K562 (cell line): ENCODE data around the gene MEIG1. TPM values are rescaled to one million over a fixed set of nuclear protein-coding genes. Genes with fewer than 3 reads are reported as not detected.
A peak's percentile ranks its signal among the peaks of the same experiment; 100 is the strongest.

Experiments
- ATAC-seq: fragments of 200-7000 bp; cut with Tn5 transposase; 3 replicates; pipeline ENCODE4 v1.9.1; 2020; ENCODE audit warnings: moderate library complexity
- BruUV-seq: library from RNA; stranded (reverse); fragments of 400-500 nt; replicated peaks from 2 replicates; lab custom pipeline; 2021; lab: Mats Ljungman, UMichigan
- CTCF ChIA-PET: fragments of 300-600 bp; formaldehyde crosslinking; extraction: SDS; loops from one replicate; lab custom pipeline; 2021; ENCODE audit warnings: low intra/inter-chr PET ratio; lab: Yijun Ruan, JAX
- POLR2A ChIA-PET: fragments of 300-600, 350-650 bp; sonication (Branson Sonifier 250); formaldehyde crosslinking; extraction: SDS; loops from one replicate; lab custom pipeline; 2021; ENCODE audit warnings: antibody characterized with exemption, inconsistent platforms; lab: Yijun Ruan, JAX
- DNase-seq, 4 experiments: peaks; one replicate each; pipeline versions ENCODE4 v3.0.0 to v3.0.0-alpha.2; 2011 to 2018; ENCODE audit warnings: low spot score in 3 of 4, mixed read lengths in 3 of 4; ENCODE audit errors: extremely low read depth in 1 of 4
- FAIRE-seq: peaks from 2 replicates; lab custom pipeline; 2011; peaks lifted over from hg19 to GRCh38; lab: Jason Lieb, UNC
- H2AFZ ChIP-seq: 2 replicates; pipeline ENCODE4 v1.6.0; 2011; ENCODE audit warnings: low read depth, low read length, control low read depth, inconsistent platforms
- H3K27ac ChIP-seq: fragments of 200-600 bp; 3 replicates; pipeline ENCODE4 v1.8.0; 2011; ENCODE audit warnings: low read depth, mild to moderate bottlenecking, control low read depth, inconsistent platforms, low read length, moderate library complexity, mixed read lengths; ENCODE audit errors: extremely low read depth
- H3K27me3 ChIP-seq, 2 experiments: fragments of 300-600 bp in 1 of 2; 2 replicates in 1 of 2; 3 replicates in 1 of 2; pipeline versions ENCODE4 v1.6.0 to v1.8.0; 2011; ENCODE audit warnings: inconsistent platforms in 2 of 2, low read length in 2 of 2, mild to moderate bottlenecking in 1 of 2, mixed read lengths in 1 of 2, moderate library complexity in 1 of 2; ENCODE audit not compliant: control insufficient read depth in 2 of 2, insufficient read depth in 2 of 2
- H3K36me3 ChIP-seq: fragments of 300-600 bp; 3 replicates; pipeline ENCODE4 v1.8.0; 2011; ENCODE audit warnings: mild to moderate bottlenecking, low read length, inconsistent platforms; ENCODE audit not compliant: control insufficient read depth, insufficient read depth
- H3K4me1 ChIP-seq, 2 experiments: fragments of 200-600 bp in 1 of 2; replicated peaks in 1 of 2; 2 replicates in 1 of 2; 3 replicates in 1 of 2; pipeline versions ENCODE4 v1.5.1 to v1.8.0; 2011; ENCODE audit warnings: inconsistent platforms in 2 of 2, low read length in 2 of 2, mild to moderate bottlenecking in 1 of 2, mixed read lengths in 1 of 2, moderate library complexity in 1 of 2; ENCODE audit not compliant: control insufficient read depth in 2 of 2, insufficient read depth in 2 of 2
- H3K4me2 ChIP-seq: 2 replicates; pipeline ENCODE4 v1.6.1; 2011; ENCODE audit warnings: low read length, control low read depth, inconsistent platforms, mixed read lengths; ENCODE audit not compliant: insufficient read depth
- H3K4me3 ChIP-seq: fragments of 200-600 bp; sonication (generic), shearing (Covaris generic); 2 replicates; pipeline ENCODE4 v1.5.1; 2016; ENCODE audit warnings: control low read depth, inconsistent platforms
- H3K79me2 ChIP-seq: fragments of 200-600 bp; 3 replicates; pipeline ENCODE4 v1.8.0; 2011; ENCODE audit warnings: low read length, inconsistent platforms; ENCODE audit not compliant: control insufficient read depth, insufficient read depth
- H3K9ac ChIP-seq, 2 experiments: 2 replicates each; pipeline versions ENCODE4 v1.6.0 to v1.6.1; 2011; ENCODE audit warnings: low read depth in 2 of 2, low read length in 2 of 2, control low read depth in 1 of 2, inconsistent platforms in 1 of 2, mild to moderate bottlenecking in 1 of 2, mixed read lengths in 1 of 2; ENCODE audit not compliant: insufficient read depth in 1 of 2
- H3K9me1 ChIP-seq: one replicate; pipeline ENCODE4 v1.6.0; 2011; ENCODE audit warnings: inconsistent platforms, mild to moderate bottlenecking, low read length, moderate library complexity; ENCODE audit not compliant: control insufficient read depth, insufficient read depth
- H3K9me3 ChIP-seq: replicated peaks from 2 replicates; pipeline ENCODE4 v1.5.1; 2011; ENCODE audit warnings: low read depth, low read length, inconsistent platforms; ENCODE audit not compliant: control insufficient read depth, insufficient read depth
- H4K20me1 ChIP-seq: replicated peaks from 2 replicates; pipeline ENCODE4 v1.6.1; 2011; ENCODE audit warnings: low read length, inconsistent platforms, mixed read lengths; ENCODE audit not compliant: control insufficient read depth, insufficient read depth
- DACH1 ChIP-seq: fragments of 450-650 bp; IDR thresholded peaks from 2 replicates; pipeline ENCODE4 v1.6.1; 2018; ENCODE audit not compliant: partially characterized antibody
- HDAC2 ChIP-seq: fragments of 450-650 bp; IDR thresholded peaks from 2 replicates; pipeline ENCODE4 v1.6.1; 2016; ENCODE audit warnings: mild to moderate bottlenecking
- HMBOX1 ChIP-seq: sonication (generic); IDR thresholded peaks from 2 replicates; pipeline ENCODE4 v1.6.1; 2016
- KDM1A ChIP-seq, 2 experiments: fragments of 450-650 bp; IDR thresholded peaks; 2 replicates each; pipeline ENCODE4 v1.6.1; 2016; ENCODE audit warnings: mild to moderate bottlenecking in 2 of 2
- MBD1 ChIP-seq: fragments of 250-450 bp; sonication (Bioruptor Pico); IDR thresholded peaks from 2 replicates; pipeline ENCODE4 v1.8.0; 2022; ENCODE audit warnings: inconsistent platforms
- NFIC ChIP-seq: fragments of 450-650 bp; IDR thresholded peaks from 2 replicates; pipeline ENCODE4 v1.6.1; 2017; ENCODE audit warnings: mild to moderate bottlenecking, inconsistent platforms
- PML ChIP-seq: IDR thresholded peaks from 2 replicates; pipeline ENCODE4 v1.6.1; 2012; ENCODE audit warnings: low read length, inconsistent platforms
- POLR2B ChIP-seq: fragments of 450-650 bp; IDR thresholded peaks from 2 replicates; pipeline ENCODE4 v1.6.1; 2018; ENCODE audit warnings: low read depth; ENCODE audit not compliant: partially characterized antibody
- SIN3A ChIP-seq, 2 experiments: fragments of 150-350 bp in 1 of 2; IDR thresholded peaks; 2 replicates each; pipeline ENCODE4 v1.6.1; 2011 to 2016; ENCODE audit warnings: borderline replicate concordance in 2 of 2, low read depth in 2 of 2, low read length in 2 of 2, mild to moderate bottlenecking in 2 of 2, moderate library complexity in 2 of 2; ENCODE audit not compliant: control insufficient read depth in 1 of 2
- SRSF1 ChIP-seq: fragments of 200-400 bp; formaldehyde crosslinking; IDR thresholded peaks from 2 replicates; pipeline ENCODE4 v1.6.1; 2017; ENCODE audit warnings: mild to moderate bottlenecking, low read depth, low read length, moderate library complexity
- TAL1 ChIP-seq: fragments of 450-650 bp; IDR thresholded peaks from 2 replicates; pipeline ENCODE4 v1.6.1; 2016; ENCODE audit warnings: mild to moderate bottlenecking
- TBP ChIP-seq: optimal IDR thresholded peaks from 2 replicates; pipeline ENCODE3; 2011; ENCODE audit warnings: low read depth, low read length, improper control_type of control experiment
- ZBTB33 ChIP-seq: sonication (generic); formaldehyde crosslinking; IDR thresholded peaks from 2 replicates; pipeline ENCODE4 v1.8.1; 2023; ENCODE audit warnings: mild to moderate bottlenecking, missing genetic modification reagents
- ZNF212 ChIP-seq: fragments of 450-650 bp; formaldehyde crosslinking; IDR thresholded peaks from 2 replicates; pipeline ENCODE4 v1.4.0; 2020; ENCODE audit warnings: mild to moderate bottlenecking
- ZNF655 ChIP-seq: fragments of 250-450 bp; sonication (Bioruptor Pico); IDR thresholded peaks from 2 replicates; pipeline ENCODE4 v1.5.0; 2021
- WGBS: fragments of 100-300 bp; shearing (Covaris generic); methylation state at CpG from one replicate; pipeline ENCODE4 v1.1.6; 2016; ENCODE audit warnings: low coverage, mixed read lengths; ENCODE audit not compliant: insufficient coverage; ENCODE audit errors: missing lambda C conversion rate; 5-methylcytosine and 5-hydroxymethylcytosine counted together
- in situ Hi-C: fragments of 300-500 bp; cut with MboI; formaldehyde crosslinking; loops from 4 replicates; pipeline ENCODE4 v1.15.0; 2018; ENCODE audit warnings: inconsistent platforms, mixed read lengths
- intact Hi-C: fragments of 100-400 bp; cut with micrococcal nuclease; formaldehyde crosslinking; loops from 2 replicates; pipeline ENCODE4 v1.14.2; 2022
- polyA plus RNA-seq, 8 experiments: library from polyadenylated mRNA; depleted of rRNA in 4 of 8; stranded (reverse) in 5 of 8; unstranded in 3 of 8; fragments of >200 nt; fragmentation: Nextera tagmentation in 2 of 8; fragmentation: Illumina TruSeq in 1 of 8; extraction: Ambion mirVana in 2 of 8; extraction: Trizol in 1 of 8; gene quantifications; 2 replicates each; pipeline versions ENCODE4 v1.2.1 to v1.2.3, GENCODE V29; 2011 to 2014; ENCODE audit warnings: inconsistent platforms in 1 of 8, missing spikeins in 1 of 8
- total RNA-seq, 7 experiments: library from RNA; depleted of rRNA in 6 of 7; stranded (reverse); fragments of >200 nt in 6 of 7; fragmentation: Illumina TruSeq in 2 of 7; extraction: Trizol in 2 of 7; gene quantifications; 2 replicates each; pipeline versions ENCODE4 v1.2.1 to v1.2.3, GENCODE V29; 2011 to 2021; ENCODE audit warnings: low replicate concordance in 1 of 7

The MEIG1 gene
- total and polyA plus RNA-seq, 9 of the 15 experiments (the other 6 are each of a cell fraction or from before 2014, with no cell fraction given): 0.19 to 1.7 (median 0.54) TPM; not detected in 3

GRCh38 chr10:14952851-14953423 is 6.3 kb upstream of the MEIG1 start:
- Histone ChIP-seq H3K27me3 (no peaks in the 10 kb centered on the region), H3K27ac (peak overlapping the region; percentile 74), H2AFZ (peak overlapping the region; percentile 81), H3K4me1 (peaks cover 13 to 21% of the 10 kb centered on the region in 2 experiments; a peak in 4 of 5 replicates), H3K4me3 (peak overlapping the region; percentile 74), H3K9me1 (no peaks in the 10 kb centered on the region), H3K9ac (peak overlapping the region; percentile 60 to 93; a peak in 3 of 4 replicates), H3K79me2 (peaks cover 54% of the 10 kb centered on the region), H3K9me3 (no peaks in the 10 kb centered on the region), H3K36me3 (peaks cover 33% of the 10 kb centered on the region), H3K4me2 (peak overlapping the region; percentile 77), H4K20me1 (0 out of 2 replicates have a peak, but pooled peaks cover 3% of the 10 kb centered on the region)
- ATAC-seq: no peak
- FAIRE-seq: no peak
- BruUV-seq: TSS peak; percentile 47
- WGBS: 16% methylated on average over 10 of the region's 10 CpGs
- in situ Hi-C loops: no loop called here
- POLR2A ChIA-PET: interaction anchor here (0.5 to 1.8 kb wide), 7 partner anchors 9 to 378 kb away, joined by 3 to 9 read pairs (median 4); no protein-coding TSS in a partner anchor
- intact Hi-C loops: loop anchor here (5.0 kb wide), 2 partner anchors 71 to 116 kb away; partner anchors contain the start of genes CDNF, HSPA14 and MSANTD7
- DNase-seq: peak in 2 of 4 experiments; percentile 8 to 20
- CTCF ChIA-PET: no interaction called here
- TF ChIP-seq SIN3A (IDR thresholded peaks at IDR 0.05; ENCODE audit: borderline replicate concordance in 2 of 2, control insufficient read depth in 1 of 2, low read depth in 2 of 2, low read length in 2 of 2) (0 out of 4 replicates have a peak, but pooled peaks of 1 of the 2 experiments have one; percentile 20), SRSF1 (no peak), HMBOX1 (peak; percentile 11; the same call in 1 of the 2 replicates), KDM1A (IDR thresholded peaks at IDR 0.05) (peak; percentile 68 to 76), DACH1 (peak; percentile 33), HDAC2 (0 out of 2 replicates have a peak, but pooled peaks have one; percentile 13), MBD1 (CRISPR knock-in tag) (no peak), TBP (no peak), PML (no peak), ZNF655 (CRISPR knock-in tag) (no peak), ZNF212 (CRISPR knock-in tag) (no peak), NFIC (no peak), ZBTB33 (CRISPR knock-in tag) (no peak), POLR2B (no peak), TAL1 (no peak)
